Right ventricle myocardium inferior (tissue), 1 donor: ENCODE results near the gene FBXW11. TPM values are rescaled to one million over a fixed set of nuclear protein-coding genes. Genes with fewer than 3 reads are reported as not detected.

Experiments used
- ATAC-seq: fragments of 200-7000 bp; cut with Tn5 transposase; one replicate; pipeline ENCODE4 v1.9.1; 2020; ENCODE audit warnings: mild to moderate bottlenecking, moderate library complexity
- DNase-seq: peaks from one replicate; pipeline ENCODE4 v3.0.0; 2021; ENCODE audit errors: missing footprints
- intact Hi-C: fragments of 100-400 bp; cut with DNase I; formaldehyde crosslinking; loops from one replicate; pipeline ENCODE4 v1.11.0; 2022
- total RNA-seq: library from RNA; stranded (reverse); fragmentation: NEBNext Ultra II Directional; extraction: Animal tissue kit (Norgen Biotek cat#: 25700); gene quantifications from one replicate; pipeline ENCODE4 v1.2.1, GENCODE V29; 2021
- donor health status: DM: no; HTN: yes; CAD: no; lungs with severe emphysema.

The FBXW11 gene
- total RNA-seq, 1 donor from 2014 or later, result 63.0 TPM

GRCh38 chr5:171861381-171861780, 145.1 kb downstream of the FBXW11 start:
- no peak for DNase-seq
- intact Hi-C loops, result no loop called here
- ATAC-seq, result no peak

- intact Hi-C loops, result no loop called here
- DNase-seq, result no peak
- ATAC-seq, result no peak
Measured at GRCh38 chr5:171858303-171858702, 148.1 kb downstream of the FBXW11 start.

GRCh38 chr5:171857489-171857876, 149.0 kb downstream of the FBXW11 start:
- intact Hi-C loops, result no loop called here
- no peak for ATAC-seq
- DNase-seq, result no peak

GRCh38 chr5:171855798-171856763, 150.4 kb downstream of the FBXW11 start:
- DNase-seq (no peak), ATAC-seq (no peak)
- intact Hi-C loops, result no loop called here

GRCh38 chr5:171855265-171855664, 151.2 kb downstream of the FBXW11 start:
- no peak for ATAC-seq
- DNase-seq, result no peak
- intact Hi-C loops, result no loop called here

GRCh38 chr5:171852255-171852681, 154.2 kb downstream of the FBXW11 start:
- DNase-seq (no peak), ATAC-seq (no peak)
- intact Hi-C loops, result no loop called here

GRCh38 chr5:171851251-171851650, 155.2 kb downstream of the FBXW11 start:
- ATAC-seq (no peak), DNase-seq (no peak)
- intact Hi-C loops, result no loop called here

GRCh38 chr5:171850324-171850947, 156.0 kb downstream of the FBXW11 start:
- peak; percentile 69 for ATAC-seq
- intact Hi-C loops, result no loop called here

GRCh38 chr5:171849585-171850323, 156.7 kb downstream of the FBXW11 start:
- no peak for DNase-seq
- intact Hi-C loops, result loop anchor here (5.0 kb wide), 1 partner anchor 207 kb away; no protein-coding TSS in a partner anchor
- peak; percentile 79 for ATAC-seq

More at GRCh38 chr5:171850324-171850947, 156.0 kb downstream of the FBXW11 start:
- DNase-seq, result no peak

- ATAC-seq (no peak), DNase-seq (no peak)
- intact Hi-C loops, result loop anchor here (5.0 kb wide), 1 partner anchor 207 kb away; no protein-coding TSS in a partner anchor
Measured at GRCh38 chr5:171848911-171849520, 157.4 kb downstream of the FBXW11 start.

GRCh38 chr5:171848486-171848885, 158.0 kb downstream of the FBXW11 start:
- DNase-seq (no peak), ATAC-seq (no peak)
- intact Hi-C loops, result loop anchor here (5.0 kb wide), 1 partner anchor 206 kb away; no protein-coding TSS in a partner anchor

- intact Hi-C loops, result loop anchor here (5.0 kb wide), 1 partner anchor 206 kb away; no protein-coding TSS in a partner anchor
- no peak for ATAC-seq
- DNase-seq, result no peak
Measured at GRCh38 chr5:171848006-171848405, 158.4 kb downstream of the FBXW11 start.

- DNase-seq (no peak), ATAC-seq (no peak)
- intact Hi-C loops, result loop anchor here (5.0 kb wide), 1 partner anchor 205 kb away; no protein-coding TSS in a partner anchor
Measured at GRCh38 chr5:171847026-171847425, 159.4 kb downstream of the FBXW11 start.

- intact Hi-C loops, result loop anchor here (1.0 to 5.0 kb wide), 2 partner anchors 204 to 427 kb away; partner anchors contain the start of gene FGF18
- no peak for ATAC-seq
- DNase-seq, result no peak
Measured at GRCh38 chr5:171846323-171846722, 160.1 kb downstream of the FBXW11 start.

GRCh38 chr5:171845857-171846256, 160.6 kb downstream of the FBXW11 start:
- peak; percentile 49 for ATAC-seq
- no peak for DNase-seq
- intact Hi-C loops, result loop anchor here (1.0 to 5.0 kb wide), 2 partner anchors 204 to 427 kb away; partner anchors contain the start of gene FGF18

GRCh38 chr5:171845040-171845630, 161.3 kb downstream of the FBXW11 start:
- intact Hi-C loops, result loop anchor here (5.0 kb wide), 1 partner anchor 203 kb away; no protein-coding TSS in a partner anchor
- ATAC-seq (no peak), DNase-seq (no peak)

- intact Hi-C loops, result loop anchor here (5.0 kb wide), 1 partner anchor 91 kb away; no protein-coding TSS in a partner anchor
- ATAC-seq (no peak), DNase-seq (no peak)
Measured at GRCh38 chr5:171842777-171843328, 163.6 kb downstream of the FBXW11 start.
